Activated CD8-positive, alpha-beta T cell treated with anti-CD3 and anti-CD28 coated beads for 36 hours (primary cell): ENCODE data around the gene PDE2A. TPM values are rescaled to one million over a fixed set of nuclear protein-coding genes. Genes with fewer than 3 reads are reported as not detected.
A peak's percentile ranks its signal among the peaks of the same experiment; 100 is the strongest.

Experiments
- ATAC-seq: fragments of 200-7000 bp; cut with Tn5 transposase; one replicate; pipeline ENCODE4 v1.10.0; 2021; ENCODE audit warnings: mild to moderate bottlenecking, moderate library complexity
- CTCF ChIA-PET: fragments of 350-600 bp; sonication (Branson Sonifier 250); formaldehyde crosslinking; loops from one replicate; lab custom pipeline; 2021; ENCODE audit warnings: antibody characterized with exemption; lab: Charles Lee
- POLR2A ChIA-PET: fragments of 350-600 bp; sonication (Branson Sonifier 250); formaldehyde crosslinking; loops from one replicate; lab custom pipeline; 2021; ENCODE audit warnings: antibody characterized with exemption; lab: Charles Lee
- DNase-seq: peaks from one replicate; pipeline ENCODE4 v3.0.0-alpha.2; 2020
- H3K27ac Mint-ChIP-seq: one replicate; pipeline ENCODE4 v1.8.0; 2021; ENCODE audit warnings: mild to moderate bottlenecking, mixed read lengths
- H3K27me3 Mint-ChIP-seq: one replicate; pipeline ENCODE4 v1.8.0; 2021; ENCODE audit warnings: mixed read lengths
- H3K36me3 Mint-ChIP-seq: one replicate; pipeline ENCODE4 v1.8.0; 2021; ENCODE audit warnings: low read depth, mixed read lengths
- H3K4me1 Mint-ChIP-seq: one replicate; pipeline ENCODE4 v1.8.0; 2021; ENCODE audit warnings: low read depth, mixed read lengths
- H3K4me3 Mint-ChIP-seq: one replicate; pipeline ENCODE4 v1.8.0; 2021; ENCODE audit warnings: mild to moderate bottlenecking, moderate library complexity, mixed read lengths
- H3K9me3 Mint-ChIP-seq: one replicate; pipeline ENCODE4 v1.8.0; 2021; ENCODE audit warnings: mixed read lengths
- intact Hi-C: fragments of 100-400 bp; cut with micrococcal nuclease; formaldehyde crosslinking; loops from one replicate; pipeline ENCODE4 v1.10.0; 2022
- total RNA-seq, 2 experiments: library from RNA; stranded (reverse); gene quantifications; one replicate each; pipeline ENCODE4 v1.2.3, GENCODE V29; 2021
- TF ChIP-seq, protein P1 (sequence below): fragments of 200-600 bp; IDR thresholded peaks from one replicate; pipeline ENCODE4 v1.8.0; 2022; ENCODE audit warnings: antibody characterized with exemption, mild to moderate bottlenecking

PDE2A gene
- total RNA-seq: under 1 TPM; 0.14 to 0.72 TPM

DNA sequence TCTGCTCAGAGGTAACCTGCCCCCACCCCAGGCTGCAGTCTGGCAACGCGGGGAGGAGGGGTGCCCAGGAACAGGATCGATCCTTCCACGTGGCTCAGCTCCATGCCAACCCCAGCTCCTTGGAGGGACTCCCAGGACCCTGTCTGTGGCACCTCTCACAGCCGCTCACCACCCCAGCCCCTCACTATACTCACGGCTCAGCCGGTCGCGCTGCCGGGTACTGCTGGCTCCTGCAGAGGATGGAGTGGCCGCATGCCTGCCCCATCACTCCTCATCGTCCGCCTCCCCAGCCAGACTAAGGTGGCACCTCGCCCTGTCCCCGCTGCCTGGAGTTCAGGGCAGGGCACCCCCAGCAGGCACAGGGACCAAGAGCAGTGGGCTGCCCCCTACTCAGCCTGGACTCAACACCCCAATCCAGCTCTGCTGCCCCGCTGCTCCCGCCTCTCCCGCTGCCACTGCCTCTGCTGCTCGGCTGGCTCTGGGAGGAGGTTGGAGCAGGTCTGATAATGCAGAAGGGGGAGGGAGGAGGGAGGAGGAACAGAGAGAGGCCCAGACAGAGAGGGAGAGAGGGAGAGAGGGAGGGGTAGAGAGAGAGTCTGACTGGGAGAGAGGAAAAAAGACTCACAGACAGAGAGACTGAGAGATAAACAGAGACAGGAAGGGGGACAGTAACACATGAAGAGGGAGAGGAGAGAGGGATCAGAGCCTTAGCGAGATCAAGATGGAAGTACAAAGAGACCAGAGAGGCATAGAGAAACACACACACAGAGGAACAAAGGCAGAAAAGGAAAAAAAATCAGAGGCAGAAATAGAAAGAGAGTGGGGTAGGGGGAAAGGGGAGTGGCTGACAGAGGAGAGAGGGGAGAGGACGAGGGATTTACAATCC is at the start of gene PDE2A:
Gene PDE2A (minus strand): TSS at position 480 of the 886 bp plus-strand sequence. CDS start 215 bp downstream, at position 265.
- no peak for ATAC-seq
- TF ChIP-seq, protein P1, sequence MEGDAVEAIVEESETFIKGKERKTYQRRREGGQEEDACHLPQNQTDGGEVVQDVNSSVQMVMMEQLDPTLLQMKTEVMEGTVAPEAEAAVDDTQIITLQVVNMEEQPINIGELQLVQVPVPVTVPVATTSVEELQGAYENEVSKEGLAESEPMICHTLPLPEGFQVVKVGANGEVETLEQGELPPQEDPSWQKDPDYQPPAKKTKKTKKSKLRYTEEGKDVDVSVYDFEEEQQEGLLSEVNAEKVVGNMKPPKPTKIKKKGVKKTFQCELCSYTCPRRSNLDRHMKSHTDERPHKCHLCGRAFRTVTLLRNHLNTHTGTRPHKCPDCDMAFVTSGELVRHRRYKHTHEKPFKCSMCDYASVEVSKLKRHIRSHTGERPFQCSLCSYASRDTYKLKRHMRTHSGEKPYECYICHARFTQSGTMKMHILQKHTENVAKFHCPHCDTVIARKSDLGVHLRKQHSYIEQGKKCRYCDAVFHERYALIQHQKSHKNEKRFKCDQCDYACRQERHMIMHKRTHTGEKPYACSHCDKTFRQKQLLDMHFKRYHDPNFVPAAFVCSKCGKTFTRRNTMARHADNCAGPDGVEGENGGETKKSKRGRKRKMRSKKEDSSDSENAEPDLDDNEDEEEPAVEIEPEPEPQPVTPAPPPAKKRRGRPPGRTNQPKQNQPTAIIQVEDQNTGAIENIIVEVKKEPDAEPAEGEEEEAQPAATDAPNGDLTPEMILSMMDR: no peak
- Mint-ChIP-seq H3K36me3 (no peaks in the 10 kb centered on the region), H3K4me1 (peaks cover 7% of the 10 kb centered on the region), H3K4me3 (no peak within 1 kb of the TSS), H3K9me3 (no peaks in the 10 kb centered on the region), H3K27ac (no peak within 1 kb of the TSS), H3K27me3 (peaks cover 65% of the 10 kb centered on the region)
- CTCF ChIA-PET: interaction anchor here (2.3 kb wide), 1 partner anchor 11 kb away, joined by 25 read pairs; no protein-coding TSS in a partner anchor
- POLR2A ChIA-PET: interaction anchor here (0.9 kb wide), 1 partner anchor 28 kb away, joined by 3 read pairs; no protein-coding TSS in a partner anchor
- DNase-seq: no peak
- intact Hi-C loops: no loop called here

DNA sequence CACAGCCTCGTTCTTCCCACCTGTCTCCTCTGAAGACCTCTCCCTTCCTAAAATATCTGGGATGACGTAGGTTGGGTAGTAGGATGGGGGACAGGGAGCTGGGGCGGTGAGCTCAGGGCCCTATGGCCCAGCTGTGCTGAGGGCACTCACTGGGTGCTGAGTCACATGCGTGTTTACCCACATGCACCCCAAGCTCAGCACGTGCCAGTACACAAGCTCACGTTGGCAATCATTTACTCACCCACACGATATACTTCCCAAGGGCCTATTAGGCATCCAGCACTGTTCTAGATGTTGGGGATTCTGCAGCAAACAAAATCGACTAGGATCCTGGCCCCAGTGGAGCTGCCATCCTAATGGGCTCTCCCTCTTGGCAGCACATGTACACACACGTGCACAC is 49.3 kb upstream of the PDE2A start:
- Mint-ChIP-seq H3K27ac (peak overlapping the region; percentile 70), H3K4me1 (peaks cover 37% of the 10 kb centered on the region), H3K4me3 (no peak overlapping the region), H3K36me3 (peaks cover 8% of the 10 kb centered on the region), H3K27me3 (no peaks in the 10 kb centered on the region), H3K9me3 (no peaks in the 10 kb centered on the region)
- CTCF ChIA-PET: interaction anchor here (0.8 to 5.7 kb wide), 7 partner anchors 8 to 455 kb away, joined by 3 to 99 read pairs (median 7); partner anchors contain the start of genes ATG16L2 and STARD10
- intact Hi-C loops: no loop called here
- POLR2A ChIA-PET: interaction anchor here (1.6 to 4.3 kb wide), 3 partner anchors 17 to 91 kb away, joined by 4 to 43 read pairs (median 5); partner anchors contain the start of gene ATG16L2
- DNase-seq (no peak), ATAC-seq (no peak)
- TF ChIP-seq, protein P1: no peak

DNA sequence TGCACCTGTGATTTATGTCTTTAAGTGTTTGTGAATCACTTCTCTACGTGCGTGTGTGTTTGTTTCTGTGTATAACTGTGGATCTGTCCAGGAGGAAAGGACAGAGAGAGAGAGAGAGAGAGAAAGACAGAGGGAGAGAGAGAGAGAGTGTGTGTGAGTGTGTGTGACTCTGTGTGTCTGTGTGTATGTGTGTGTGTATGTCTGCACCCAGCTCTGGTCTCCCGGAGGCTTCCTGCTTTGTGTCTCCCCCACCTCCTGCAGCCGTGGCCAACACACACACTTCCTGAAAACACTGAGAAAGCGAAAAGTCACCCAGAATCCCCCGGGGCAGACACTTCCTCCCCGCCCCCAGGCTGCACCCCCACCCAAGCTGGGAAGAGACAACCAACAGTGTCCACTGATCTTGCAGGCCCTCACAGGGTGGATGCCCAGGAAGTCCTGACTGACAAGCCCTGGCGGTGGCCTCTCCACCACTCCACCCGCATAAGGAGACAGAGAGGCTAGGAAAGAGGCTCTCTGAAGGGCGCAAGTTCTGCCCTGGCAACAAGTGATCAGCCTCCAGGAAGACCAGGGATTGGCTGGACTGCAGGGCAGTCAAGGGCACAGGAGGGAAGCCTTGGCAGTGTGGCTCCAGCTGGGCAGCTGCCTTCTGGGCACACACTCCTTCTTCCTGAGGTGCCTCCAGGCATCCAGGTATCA is 48.0 kb upstream of the PDE2A start:
- Mint-ChIP-seq H3K4me1 (peaks cover 44% of the 10 kb centered on the region), H3K9me3 (no peaks in the 10 kb centered on the region)

DNA sequence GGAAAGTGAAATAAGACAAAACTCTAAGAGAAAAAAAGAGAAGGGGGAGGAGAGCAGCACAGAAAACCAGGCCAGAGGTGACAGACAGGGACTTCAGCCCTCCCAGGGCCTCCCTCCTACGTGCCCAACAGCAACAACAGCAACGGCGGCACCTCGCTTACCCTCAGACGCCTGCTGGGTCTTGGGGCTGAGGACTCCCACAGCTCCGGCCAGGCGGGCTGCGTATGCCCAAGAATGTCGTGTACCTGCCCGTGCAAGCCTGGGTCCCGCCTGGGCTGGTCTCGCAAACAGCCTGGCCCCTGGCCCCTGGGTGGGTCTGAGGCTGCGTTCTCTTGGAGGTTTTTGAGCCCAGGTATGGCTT is 47.4 kb upstream of the PDE2A start:
- Mint-ChIP-seq H3K4me1 (peaks cover 47% of the 10 kb centered on the region), H3K9me3 (no peaks in the 10 kb centered on the region), H3K27me3 (no peaks in the 10 kb centered on the region), H3K27ac (peak overlapping the region; percentile 95), H3K4me3 (peak overlapping the region; percentile 92), H3K36me3 (peaks cover 8% of the 10 kb centered on the region)
- intact Hi-C loops: no loop called here
- ChIA-PET POLR2A (interaction anchor here (1.4 to 4.3 kb wide), 4 partner anchors 9 to 92 kb away, joined by 5 to 43 read pairs (median 6); partner anchors contain the start of genes ATG16L2 and STARD10), CTCF (interaction anchor here (1.3 to 5.7 kb wide), 3 partner anchors 72 to 101 kb away, joined by 4 to 99 read pairs (median 74); partner anchors contain the start of genes ATG16L2 and STARD10)
- peak; percentile 32 for ATAC-seq
- TF ChIP-seq, protein P1: no peak
- peak; percentile 69 for DNase-seq

More for the DNA sequence above, 48.0 kb upstream of the PDE2A start:
- ChIA-PET POLR2A (interaction anchor here (1.4 to 4.3 kb wide), 5 partner anchors 9 to 92 kb away, joined by 5 to 43 read pairs (median 5); partner anchors contain the start of genes ATG16L2 and STARD10), CTCF (interaction anchor here (0.9 to 5.7 kb wide), 5 partner anchors 38 to 119 kb away, joined by 3 to 99 read pairs (median 7); partner anchors contain the start of genes ATG16L2 and STARD10)
- DNase-seq (peak; percentile 91), ATAC-seq (peak; percentile 90)
- Mint-ChIP-seq H3K27ac (peak overlapping the region; percentile 95), H3K27me3 (no peaks in the 10 kb centered on the region), H3K36me3 (peaks cover 8% of the 10 kb centered on the region), H3K4me3 (peak overlapping the region; percentile 92)
- intact Hi-C loops: no loop called here
- TF ChIP-seq, protein P1: no peak
